ENCODE data around the gene TNFSF18.

Gene TNFSF18

GRCh38 chr1:173064011-173064410 is 13.3 kb upstream of the TNFSF18 start:
- Histone ChIP-seq H3K4me1 (no peaks in the 10 kb centered on the region), H3K27ac (no peak overlapping the region), H3K27me3 (no peaks in the 10 kb centered on the region), H3K4me2 (no peak overlapping the region), H3K9me3 (0 out of 2 replicates have a peak, but pooled peaks cover 4% of the 10 kb centered on the region), H3K9ac (no peak overlapping the region), H3K4me3 (no peak overlapping the region), H4K20me1 (no peaks in the 10 kb centered on the region), H3K36me3 (no peaks in the 10 kb centered on the region)
- TF ChIP-seq Cebpa-rat (IDR thresholded peaks at IDR 0.05), result no peak

DNA sequence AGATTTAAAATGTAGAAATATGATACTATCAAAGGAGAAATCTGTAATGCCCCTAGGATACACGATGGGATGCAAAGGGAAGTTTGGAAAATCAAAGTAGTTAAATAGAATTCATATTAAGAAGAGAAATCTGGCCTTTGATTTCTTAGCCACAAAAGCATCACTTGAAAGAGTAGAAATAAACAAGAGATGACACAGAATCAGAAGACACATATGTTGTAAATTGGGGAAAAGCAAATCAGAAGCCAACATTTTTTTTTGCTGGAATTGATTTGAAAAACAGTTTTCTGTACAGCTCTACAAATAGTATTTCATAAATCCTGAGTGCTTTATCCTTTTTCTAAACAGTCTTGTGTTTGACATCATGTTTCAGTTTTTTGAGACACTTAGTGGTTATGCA is 12.4 kb upstream of the TNFSF18 start:
- Histone ChIP-seq H3K27me3 (no peaks in the 10 kb centered on the region), H3K4me1 (no peaks in the 10 kb centered on the region), H3K9ac (no peak overlapping the region), H3K4me2 (no peak overlapping the region), H3K36me3 (no peaks in the 10 kb centered on the region), H3K9me3 (0 out of 2 replicates have a peak, but pooled peaks cover 4% of the 10 kb centered on the region), H3K4me3 (no peak overlapping the region), H3K27ac (no peak overlapping the region), H4K20me1 (no peaks in the 10 kb centered on the region)
- TF ChIP-seq Cebpa-rat (IDR thresholded peaks at IDR 0.05), result no peak

- Histone ChIP-seq H4K20me1 (no peaks in the 10 kb centered on the region), H3K4me1 (no peaks in the 10 kb centered on the region), H3K36me3 (no peaks in the 10 kb centered on the region), H3K27ac (no peak overlapping the region), H3K4me2 (no peak overlapping the region), H3K9me3 (0 out of 2 replicates have a peak, but pooled peaks cover 4% of the 10 kb centered on the region), H3K27me3 (no peaks in the 10 kb centered on the region), H3K9ac (no peak overlapping the region), H3K4me3 (no peak overlapping the region)
- TF ChIP-seq Cebpa-rat (IDR thresholded peaks at IDR 0.05), result no peak
Measured at GRCh38 chr1:173062150-173062938, 11.6 kb upstream of the TNFSF18 start.

DNA sequence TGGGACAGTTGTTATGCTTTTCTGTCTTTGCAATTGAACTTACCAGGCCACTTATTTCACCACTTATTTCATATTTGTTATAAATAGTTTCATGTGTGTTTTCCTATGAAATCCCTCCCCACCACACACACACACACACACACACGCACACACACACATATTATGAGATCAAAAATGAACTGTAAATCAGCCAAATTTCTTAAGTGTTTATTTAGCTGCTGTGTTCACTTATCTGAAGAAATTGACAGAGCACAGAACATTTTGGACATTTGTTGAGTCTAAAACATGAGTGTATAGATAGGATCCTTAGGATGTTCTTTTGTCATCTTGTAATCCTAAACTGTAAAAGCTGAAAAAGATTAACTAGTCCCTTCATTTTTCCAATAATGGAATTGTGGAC is 7.8 kb upstream of the TNFSF18 start:
- no peak overlapping the region for H3K27ac ChIP-seq
- H3K4me3 ChIP-seq, result no peak overlapping the region
- no peak overlapping the region for H3K9ac ChIP-seq
- H3K9me3 ChIP-seq, result no peaks in the 10 kb centered on the region
- H3K4me2 ChIP-seq, result no peak overlapping the region
- TF ChIP-seq Cebpa-rat (IDR thresholded peaks at IDR 0.05), result no peak
- H3K4me1 ChIP-seq, result no peaks in the 10 kb centered on the region
- no peaks in the 10 kb centered on the region for H3K36me3 ChIP-seq
- H3K27me3 ChIP-seq, result no peaks in the 10 kb centered on the region
- H4K20me1 ChIP-seq, result no peaks in the 10 kb centered on the region

DNA sequence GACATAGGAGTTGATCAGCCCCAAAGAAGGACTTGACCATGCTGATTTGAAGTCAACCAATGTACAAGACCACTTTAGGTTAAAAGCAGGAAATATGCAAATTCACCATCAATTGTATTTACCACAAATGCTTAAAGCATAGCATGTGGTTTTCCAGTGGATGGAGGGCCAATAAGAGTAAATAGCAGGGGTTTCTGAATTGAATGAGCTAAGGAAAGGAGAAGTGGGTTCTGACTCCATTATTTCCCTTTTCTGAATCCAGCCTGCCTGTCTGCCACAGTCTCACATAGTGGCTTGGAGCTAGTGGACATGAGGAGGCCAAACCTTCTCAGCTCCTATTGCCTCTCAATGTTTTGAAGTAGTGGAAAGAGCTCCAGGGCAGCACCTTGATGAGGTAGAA is 7.2 kb upstream of the TNFSF18 start:
- TF ChIP-seq Cebpa-rat (IDR thresholded peaks at IDR 0.05), result no peak
- H3K9ac ChIP-seq, result no peak overlapping the region
- H3K4me1 ChIP-seq, result no peaks in the 10 kb centered on the region
- H3K27me3 ChIP-seq, result no peaks in the 10 kb centered on the region
- H3K4me3 ChIP-seq, result no peak overlapping the region
- no peaks in the 10 kb centered on the region for H3K9me3 ChIP-seq
- H4K20me1 ChIP-seq, result no peaks in the 10 kb centered on the region
- no peak overlapping the region for H3K27ac ChIP-seq
- no peak overlapping the region for H3K4me2 ChIP-seq
- no peaks in the 10 kb centered on the region for H3K36me3 ChIP-seq

GRCh38 chr1:173056365-173056764 is 5.6 kb upstream of the TNFSF18 start:
- Histone ChIP-seq H3K4me3 (no peak overlapping the region), H3K4me2 (no peak overlapping the region), H4K20me1 (no peaks in the 10 kb centered on the region), H3K36me3 (no peaks in the 10 kb centered on the region), H3K4me1 (no peaks in the 10 kb centered on the region), H3K27ac (no peak overlapping the region), H3K9ac (no peak overlapping the region), H3K9me3 (no peaks in the 10 kb centered on the region), H3K27me3 (no peaks in the 10 kb centered on the region)
- no peak for TF ChIP-seq Cebpa-rat (IDR thresholded peaks at IDR 0.05)

DNA sequence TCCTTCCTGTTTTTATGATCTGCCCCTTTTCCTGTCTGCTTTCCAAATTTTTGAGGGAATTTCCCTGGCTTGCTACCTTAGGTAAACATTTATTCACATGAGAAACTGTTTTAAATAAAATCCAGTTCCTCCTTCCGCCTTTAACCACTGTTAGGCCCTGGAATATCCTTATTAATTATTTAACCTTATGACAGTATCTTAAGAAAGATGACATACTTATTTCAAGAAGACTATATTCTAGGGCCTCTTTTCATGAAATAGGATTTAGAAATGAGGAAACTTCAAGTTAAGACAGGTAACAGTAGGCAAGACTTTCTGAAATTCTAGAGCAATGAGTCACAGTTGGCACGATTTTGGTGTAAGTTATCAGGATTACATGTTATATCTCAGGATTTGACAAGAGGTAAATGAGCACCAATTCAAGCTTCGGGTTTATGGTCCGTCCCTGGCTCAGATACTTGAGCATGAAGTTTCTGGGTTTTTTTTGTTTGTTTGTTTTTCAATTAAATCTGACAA is 2.0 kb upstream of the TNFSF18 start:
- no peaks in the 10 kb centered on the region for H3K36me3 ChIP-seq
- no peaks in the 10 kb centered on the region for H3K27me3 ChIP-seq
- H3K4me1 ChIP-seq, result no peaks in the 10 kb centered on the region
- no peaks in the 10 kb centered on the region for H4K20me1 ChIP-seq
- TF ChIP-seq Cebpa-rat (IDR thresholded peaks at IDR 0.05), result no peak
- no peak overlapping the region for H3K4me3 ChIP-seq
- no peaks in the 10 kb centered on the region for H3K9me3 ChIP-seq
- H3K27ac ChIP-seq, result no peak overlapping the region
- no peak overlapping the region for H3K9ac ChIP-seq
- no peak overlapping the region for H3K4me2 ChIP-seq

- no peaks in the 10 kb centered on the region for H3K4me1 ChIP-seq
- H3K9me3 ChIP-seq, result no peaks in the 10 kb centered on the region
- TF ChIP-seq Cebpa-rat (IDR thresholded peaks at IDR 0.05), result no peak
- no peak overlapping the region for H3K4me2 ChIP-seq
- H3K4me3 ChIP-seq, result no peak overlapping the region
- no peaks in the 10 kb centered on the region for H3K36me3 ChIP-seq
- H4K20me1 ChIP-seq, result no peaks in the 10 kb centered on the region
- H3K27me3 ChIP-seq, result no peaks in the 10 kb centered on the region
- H3K9ac ChIP-seq, result no peak overlapping the region
- H3K27ac ChIP-seq, result no peak overlapping the region
Measured at GRCh38 chr1:173049322-173049633, 1.5 kb downstream of the TNFSF18 start.

DNA sequence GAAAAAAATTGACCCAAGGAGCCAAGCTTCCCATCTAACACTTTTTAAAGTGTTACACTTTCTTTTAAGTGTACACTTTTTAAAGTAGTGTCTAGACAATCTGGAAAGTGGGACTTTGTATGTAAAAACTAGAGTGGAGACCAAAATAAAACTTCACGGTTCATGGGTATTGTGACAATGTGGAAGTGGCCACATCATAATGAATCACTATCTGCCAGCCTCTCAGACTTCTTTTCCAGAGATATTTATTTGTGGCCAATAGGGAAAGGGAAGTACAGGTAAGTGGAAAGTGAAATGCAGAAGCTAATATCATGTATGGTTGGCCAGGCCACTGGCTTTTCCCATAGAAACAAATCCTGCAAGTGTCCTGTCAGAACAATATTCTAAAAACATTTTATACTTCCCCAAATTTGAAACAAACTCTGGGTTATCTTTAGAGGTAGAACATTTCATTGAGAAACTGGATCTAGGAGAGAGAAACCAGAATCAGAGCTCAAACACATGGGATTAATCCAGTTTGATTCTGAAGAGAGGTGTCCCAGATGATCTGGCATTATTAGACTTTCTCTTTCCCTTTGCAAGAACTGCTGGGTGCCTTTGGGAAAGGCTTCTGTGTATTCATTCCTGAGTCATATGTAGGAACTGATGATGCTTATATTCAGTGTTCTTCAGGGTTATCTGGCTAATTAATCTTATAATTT is 2.0 kb downstream of the TNFSF18 start:
- no peak for TF ChIP-seq Cebpa-rat (IDR thresholded peaks at IDR 0.05)
- no peak overlapping the region for H3K4me3 ChIP-seq
- H3K27me3 ChIP-seq, result no peaks in the 10 kb centered on the region
- no peak overlapping the region; the same call in 1 of the 2 replicates for H3K4me2 ChIP-seq
- H4K20me1 ChIP-seq, result no peaks in the 10 kb centered on the region
- H3K9me3 ChIP-seq, result no peaks in the 10 kb centered on the region
- H3K36me3 ChIP-seq, result no peaks in the 10 kb centered on the region
- H3K4me1 ChIP-seq, result no peaks in the 10 kb centered on the region
- H3K9ac ChIP-seq, result no peak overlapping the region
- H3K27ac ChIP-seq, result no peak overlapping the region

DNA sequence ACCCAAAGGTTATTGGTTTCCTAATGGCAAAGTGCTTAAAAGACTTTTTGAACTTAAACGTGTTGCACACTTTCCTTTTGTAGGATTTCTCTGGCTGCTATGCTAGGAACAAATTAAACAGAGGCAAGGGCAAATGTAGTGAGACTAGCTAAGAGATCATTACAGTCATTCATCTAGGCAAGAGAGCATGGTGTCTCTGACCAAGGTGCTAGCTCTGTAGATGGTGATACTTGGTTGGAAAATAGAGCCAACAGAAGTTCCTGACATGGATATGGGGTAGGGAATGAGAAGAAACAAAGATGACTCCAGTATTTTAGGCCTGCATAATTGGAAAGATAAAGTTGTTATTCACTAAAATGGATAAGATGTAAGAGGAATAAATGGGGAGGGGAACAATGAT is 6.1 kb downstream of the TNFSF18 start:
- Histone ChIP-seq H3K9me3 (no peaks in the 10 kb centered on the region), H4K20me1 (no peaks in the 10 kb centered on the region), H3K36me3 (no peaks in the 10 kb centered on the region), H3K4me3 (no peak overlapping the region), H3K27me3 (no peaks in the 10 kb centered on the region), H3K9ac (no peak overlapping the region), H3K4me1 (no peaks in the 10 kb centered on the region), H3K27ac (no peak overlapping the region), H3K4me2 (no peak overlapping the region)
- no peak for TF ChIP-seq Cebpa-rat (IDR thresholded peaks at IDR 0.05)
